Measurements from ENCODE around the gene TMEM138.
"Not testable (repeated sequence)": the region's sequence is repeated elsewhere in the genome, so short reads cannot be mapped to it uniquely, and the experiment has no call there.

The TMEM138 gene

DNA sequence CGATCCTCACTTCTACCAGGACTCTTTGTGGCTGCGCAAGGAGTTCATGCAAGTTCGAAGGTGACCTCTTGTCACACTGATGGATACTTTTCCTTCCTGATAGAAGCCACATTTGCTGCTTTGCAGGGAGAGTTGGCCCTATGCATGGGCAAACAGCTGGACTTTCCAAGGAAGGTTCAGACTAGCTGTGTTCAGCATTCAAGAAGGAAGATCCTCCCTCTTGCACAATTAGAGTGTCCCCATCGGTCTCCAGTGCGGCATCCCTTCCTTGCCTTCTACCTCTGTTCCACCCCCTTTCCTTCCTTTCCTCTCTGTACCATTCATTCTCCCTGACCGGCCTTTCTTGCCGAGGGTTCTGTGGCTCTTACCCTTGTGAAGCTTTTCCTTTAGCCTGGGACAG, 6.5 kb downstream of the TMEM138 start:
- DNase-seq, result no peak

DNA sequence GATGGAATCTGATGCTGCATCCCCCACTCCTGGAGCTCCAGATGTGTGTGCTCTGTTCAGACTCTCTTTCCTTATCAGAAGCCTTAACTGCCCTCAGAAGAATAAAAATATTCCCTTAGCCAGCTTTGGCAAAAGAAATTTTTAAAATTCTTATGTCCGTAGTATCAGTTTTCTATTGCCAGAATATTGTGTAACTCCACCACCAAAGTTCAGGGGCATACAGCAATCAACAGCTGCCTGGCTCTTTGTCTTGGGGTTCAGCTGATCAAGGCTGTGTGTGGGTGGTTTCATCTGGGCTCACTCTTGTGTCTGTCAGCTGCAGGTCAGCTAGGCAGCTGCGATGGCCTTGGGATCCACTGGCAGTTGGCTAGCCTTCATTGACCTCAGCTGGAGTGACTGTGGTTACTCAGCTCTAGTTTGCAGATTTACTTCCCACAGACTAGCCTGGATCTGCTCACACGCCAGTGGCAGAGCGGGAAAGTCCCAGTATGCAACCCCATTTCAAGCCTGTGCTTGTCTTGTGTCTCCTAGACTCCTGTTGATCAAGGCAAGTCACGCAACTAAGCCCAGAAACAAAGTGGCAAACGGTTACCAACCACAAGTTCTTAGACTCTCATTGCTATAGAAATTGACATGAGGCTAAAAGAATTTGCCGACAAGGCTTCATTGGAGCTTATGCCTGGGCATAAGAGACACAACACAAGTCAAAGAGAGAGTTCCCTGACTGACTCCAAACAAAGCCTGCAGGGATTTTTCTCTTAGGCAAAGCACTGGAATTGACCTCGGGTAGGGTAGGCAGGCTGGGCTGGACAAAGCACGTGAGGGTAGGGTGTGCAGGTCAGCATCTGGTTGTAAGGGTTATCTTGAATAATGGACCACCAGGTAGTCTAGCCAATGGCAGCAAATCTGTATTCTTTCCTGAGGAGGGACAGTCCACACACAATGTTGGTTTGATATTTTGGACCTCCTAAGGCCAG, 7.5 kb downstream of the TMEM138 start:
- DNase-seq, result no peak

DNA sequence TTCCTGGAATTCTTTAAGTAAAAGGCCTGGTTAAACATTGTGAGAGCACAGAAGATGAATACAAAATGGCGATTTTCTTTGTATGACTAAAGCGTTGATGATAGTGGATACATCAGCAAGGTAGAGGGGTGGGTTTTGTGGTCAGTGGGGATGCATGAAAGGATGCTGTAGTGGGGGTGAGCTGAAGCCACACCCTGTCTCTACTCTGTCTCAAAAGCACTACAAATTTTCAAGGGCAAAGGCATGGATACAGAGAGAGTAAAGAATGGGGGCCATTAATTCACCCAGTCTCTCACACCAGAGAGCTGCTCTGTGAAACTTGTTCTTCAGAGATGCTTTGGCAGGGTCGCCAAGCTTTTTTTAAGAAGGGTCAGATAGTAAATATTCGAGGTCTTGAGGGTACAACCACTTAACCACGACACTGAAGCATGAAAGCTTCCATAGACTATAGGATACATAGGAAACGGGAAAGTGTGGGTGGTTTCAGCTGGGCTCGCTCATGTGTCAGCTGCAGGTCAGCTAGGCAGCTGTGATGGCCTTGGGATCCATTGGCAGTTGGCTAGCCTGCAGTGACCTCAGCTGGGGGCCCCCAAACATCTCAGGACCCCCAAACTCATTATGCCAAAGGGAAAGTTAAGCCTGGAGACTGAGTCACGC, 8.3 kb downstream of the TMEM138 start:
- no peak for DNase-seq

DNA sequence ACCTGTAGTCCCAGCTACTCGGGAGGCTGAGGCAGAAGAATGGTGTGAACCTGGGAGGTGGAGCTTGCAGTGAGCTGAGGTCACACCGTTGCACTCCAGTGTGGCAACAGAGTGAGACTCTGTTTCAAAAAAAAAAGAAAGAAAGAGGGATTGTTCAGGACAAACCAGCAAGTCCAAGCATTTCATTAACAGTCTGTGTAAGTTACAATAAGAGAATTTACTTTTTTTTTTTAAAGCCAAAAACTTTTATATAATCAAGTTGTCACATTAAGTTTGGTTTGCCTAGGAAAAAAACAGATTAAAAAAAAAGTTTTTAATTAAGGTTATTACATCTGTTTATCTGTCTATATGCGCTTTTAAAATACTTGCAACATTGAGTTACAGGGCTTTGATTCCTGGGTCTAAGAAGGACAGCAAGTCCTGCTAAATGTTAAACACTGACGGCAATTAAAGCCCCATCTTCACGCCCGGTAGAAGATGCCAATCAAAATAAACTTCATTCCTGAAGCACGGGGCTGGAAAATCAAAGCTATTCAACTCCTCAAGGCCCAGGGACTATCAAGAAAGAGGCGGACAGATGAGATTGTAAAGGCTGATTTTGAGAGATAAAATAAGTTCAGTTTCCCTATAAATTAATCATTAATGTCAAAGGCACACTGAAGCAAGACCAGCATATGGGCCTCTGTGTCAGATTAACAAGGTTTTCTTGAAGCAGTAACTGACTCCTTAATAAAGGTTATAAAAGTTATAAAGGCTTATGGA, 10.7 kb downstream of the TMEM138 start:
- no peak for DNase-seq

DNA sequence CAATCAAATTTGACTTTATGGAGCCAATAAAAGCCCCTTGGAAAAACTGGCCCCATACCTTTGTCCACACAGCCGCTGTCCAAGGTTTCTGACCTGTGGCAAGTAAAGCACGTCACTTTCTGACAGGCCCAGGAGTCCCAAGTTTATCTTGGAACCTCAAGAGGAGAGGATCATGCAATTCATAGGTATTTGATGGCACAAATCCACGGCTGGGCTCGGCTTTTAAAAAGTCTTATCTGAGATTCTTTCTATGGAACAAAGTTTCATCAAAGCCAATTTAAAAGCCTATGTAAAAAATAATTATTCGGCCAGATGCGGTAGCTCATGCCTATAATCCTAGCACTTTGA, 13.6 kb downstream of the TMEM138 start:
- DNase-seq, result no peak

DNA sequence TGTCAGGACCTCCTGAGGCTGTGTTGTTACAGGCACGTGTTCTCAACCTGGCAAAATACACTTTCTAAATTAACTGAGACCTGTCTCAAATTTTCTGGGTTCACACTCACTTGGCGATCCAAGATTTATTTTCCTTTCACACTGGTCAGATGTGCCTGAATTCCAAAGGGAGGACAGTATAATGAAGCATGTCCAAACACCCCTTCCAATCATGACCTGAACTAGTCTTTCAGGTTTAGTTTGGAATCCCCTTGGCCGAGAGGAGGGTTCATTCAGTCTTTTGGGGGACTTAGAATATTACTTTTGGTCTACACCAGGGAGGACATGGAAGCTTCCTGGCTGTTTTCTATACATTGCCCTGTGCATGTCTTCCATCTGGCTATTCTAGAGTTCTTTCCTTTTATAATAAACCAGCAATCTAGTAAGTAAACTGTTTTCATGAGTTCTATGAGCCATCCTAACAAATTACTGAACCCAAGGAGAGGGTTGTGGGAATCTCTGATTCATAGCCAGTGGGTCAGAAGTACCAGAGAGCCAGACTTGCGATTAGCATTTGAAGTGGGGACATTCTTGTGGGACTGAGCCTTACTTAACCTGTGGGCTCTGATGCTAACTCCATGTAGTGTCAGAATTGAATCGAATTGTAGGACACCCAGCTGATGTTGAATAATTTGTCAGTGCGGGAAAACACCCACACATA, 15.4 kb downstream of the TMEM138 start:
- no peak for DNase-seq

DNA sequence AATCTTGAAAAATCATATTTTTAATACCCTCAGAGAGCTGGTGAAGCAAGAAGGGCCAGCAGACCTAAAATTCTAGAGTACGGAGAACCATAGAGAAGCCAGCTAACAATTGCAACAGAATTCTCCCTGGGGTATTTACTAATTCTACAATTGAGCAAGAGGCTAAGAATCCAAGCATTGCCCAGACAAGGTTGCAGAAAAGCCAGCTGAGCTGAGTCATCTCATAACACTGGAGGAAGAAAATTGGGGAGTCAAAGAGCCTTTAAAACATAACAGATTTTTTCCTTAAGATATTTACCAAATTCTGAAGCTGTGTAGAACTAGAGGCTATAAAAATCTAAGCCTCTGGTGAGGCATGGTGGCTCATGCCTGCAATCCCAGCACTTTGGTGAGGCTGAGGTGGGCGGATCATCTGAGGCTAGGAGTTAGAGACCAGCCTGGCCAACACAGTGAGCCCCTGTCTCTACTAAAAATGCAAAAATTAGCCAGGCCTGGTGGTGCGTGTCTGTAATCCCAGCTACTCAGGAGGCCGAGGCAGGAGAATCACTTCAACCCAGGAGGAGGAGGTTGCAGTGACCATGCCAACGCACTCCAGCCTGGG, 16.6 kb downstream of the TMEM138 start:
- no peak for DNase-seq

DNA sequence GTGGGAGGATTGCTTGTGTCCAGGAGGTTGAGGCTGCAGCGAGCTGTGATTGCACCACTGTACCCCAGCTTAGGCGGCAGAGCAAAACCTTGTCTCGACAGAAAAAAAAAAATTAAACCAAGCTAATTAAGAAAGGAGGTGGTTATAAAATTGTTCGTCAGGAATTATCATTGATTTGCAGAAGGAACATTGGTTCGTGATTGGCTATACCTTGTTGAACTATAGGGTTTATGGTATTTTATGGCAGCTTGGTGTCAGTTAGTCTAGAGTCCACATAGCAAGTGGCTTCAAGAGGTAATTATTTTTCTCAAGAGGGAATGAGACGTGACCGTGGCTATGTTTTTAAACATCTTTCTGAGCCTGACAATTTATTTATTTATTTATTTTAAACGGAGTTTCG, 18.7 kb downstream of the TMEM138 start:
- no peak for DNase-seq

DNA sequence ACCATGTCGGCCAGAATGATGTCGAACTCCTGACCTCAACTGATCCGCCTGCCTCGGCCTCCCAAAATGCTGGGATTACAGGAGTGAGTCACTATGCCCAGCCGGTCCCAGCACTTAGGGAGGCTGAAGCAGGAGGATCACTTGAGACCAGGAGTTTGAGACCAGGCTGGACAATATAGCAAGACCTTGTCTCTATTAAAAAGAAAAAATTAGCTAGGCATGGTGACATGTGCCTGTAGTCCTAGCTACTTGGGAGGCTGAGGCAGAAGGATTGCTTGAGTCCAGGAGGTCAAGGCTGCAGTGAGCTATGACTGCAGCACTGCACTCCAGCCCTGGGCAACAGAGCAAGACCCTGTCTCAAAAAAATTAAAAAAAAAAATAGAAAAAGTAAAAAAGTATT, 21.7 kb downstream of the TMEM138 start:
- DNase-seq, result not testable (repeated sequence)

DNA sequence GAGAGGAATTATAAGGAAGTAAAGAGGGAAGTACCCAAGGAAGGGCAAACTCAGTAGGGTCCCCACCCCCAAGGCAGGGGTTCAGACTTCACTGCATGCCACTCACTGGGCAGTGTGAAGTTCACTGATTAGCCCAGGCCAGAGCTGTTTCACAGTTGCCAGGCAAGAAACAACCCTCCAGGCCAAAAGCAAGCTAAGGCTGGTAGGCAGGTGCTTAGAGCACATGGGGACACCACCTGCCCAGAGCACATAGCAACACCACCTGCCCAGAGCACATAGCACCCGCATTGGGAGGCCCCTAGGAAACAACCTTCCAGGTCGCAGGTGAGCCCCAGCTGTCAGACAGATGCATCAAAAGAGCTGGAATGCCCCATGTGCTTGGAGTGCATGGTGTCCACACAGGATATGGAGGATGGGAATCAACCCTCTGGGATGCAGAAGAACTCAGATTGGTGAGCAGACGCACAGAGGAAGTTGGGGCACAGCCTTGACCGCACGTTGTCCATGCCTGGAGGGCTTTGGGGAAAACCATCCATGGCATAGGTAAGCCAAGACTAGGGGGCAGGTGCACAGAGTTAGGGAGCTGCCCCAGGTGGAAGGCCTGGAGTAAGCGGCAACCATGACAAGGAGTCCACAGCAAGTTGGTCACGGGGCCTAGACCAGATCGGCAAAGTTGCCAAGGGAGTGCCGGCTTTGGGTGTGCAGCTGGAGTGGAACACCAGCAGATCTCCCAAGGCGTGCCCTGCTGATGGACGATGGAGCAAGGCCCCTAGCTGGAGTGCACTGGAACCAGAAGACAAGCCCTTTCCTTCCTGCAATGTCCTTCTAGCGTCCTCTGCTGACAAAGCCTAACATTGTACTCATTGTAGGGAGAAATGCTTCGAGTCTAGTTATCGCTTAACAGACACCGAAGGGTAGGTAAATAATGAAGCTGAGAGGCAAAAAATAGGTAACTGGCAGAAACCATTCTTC, 22.4 kb downstream of the TMEM138 start:
- no peak for DNase-seq

DNA sequence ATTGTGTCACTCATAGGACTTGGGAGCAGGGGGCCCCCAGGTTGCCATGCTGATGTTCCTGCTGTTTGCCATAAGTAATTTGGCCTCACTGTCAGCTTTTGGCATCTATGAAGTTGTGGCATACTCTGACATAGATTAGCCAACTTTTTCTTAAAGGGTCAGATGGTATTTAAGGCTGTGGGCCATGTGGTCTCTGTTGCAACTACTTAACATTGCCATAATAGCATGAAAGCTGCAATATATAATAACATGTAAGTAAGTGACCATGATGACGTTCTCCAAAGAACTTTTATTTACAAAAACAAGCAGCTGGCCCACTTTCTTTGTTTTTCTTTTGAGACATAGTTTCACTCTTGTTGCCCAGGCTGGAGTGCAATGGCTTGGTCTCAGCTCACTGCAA, 28.0 kb downstream of the TMEM138 start:
- DNase-seq, result no peak

DNA sequence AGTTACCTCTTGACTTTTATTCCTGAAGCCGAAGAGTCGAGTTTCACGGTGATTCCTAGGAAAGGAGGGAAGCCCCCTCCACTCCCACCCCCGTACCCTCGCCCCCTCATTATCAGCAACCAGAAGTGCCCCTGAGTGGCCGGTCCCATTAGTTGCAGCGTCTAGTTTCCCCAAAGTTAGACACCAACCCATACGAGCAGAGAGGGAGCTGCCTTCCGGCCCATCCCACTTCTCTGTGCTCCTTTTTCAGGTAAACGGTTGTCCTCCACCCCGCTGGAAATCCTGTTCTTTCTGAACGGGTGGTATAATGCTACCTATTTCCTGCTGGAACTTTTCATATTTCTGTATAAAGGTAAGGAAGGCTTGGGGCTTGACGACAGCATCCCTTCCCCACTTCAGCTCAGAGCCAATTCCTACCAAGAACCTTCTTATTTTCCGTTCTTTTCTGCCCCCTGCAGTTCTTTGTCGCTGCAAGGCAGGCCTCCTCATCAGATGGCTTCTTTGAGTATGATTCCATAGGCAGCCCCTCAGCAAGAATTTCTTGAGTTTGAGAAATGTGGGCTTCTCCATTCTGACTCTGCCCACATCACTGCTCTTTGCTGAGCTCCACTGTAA, 30.9 kb downstream of the TMEM138 start:
- no peak for DNase-seq

DNA sequence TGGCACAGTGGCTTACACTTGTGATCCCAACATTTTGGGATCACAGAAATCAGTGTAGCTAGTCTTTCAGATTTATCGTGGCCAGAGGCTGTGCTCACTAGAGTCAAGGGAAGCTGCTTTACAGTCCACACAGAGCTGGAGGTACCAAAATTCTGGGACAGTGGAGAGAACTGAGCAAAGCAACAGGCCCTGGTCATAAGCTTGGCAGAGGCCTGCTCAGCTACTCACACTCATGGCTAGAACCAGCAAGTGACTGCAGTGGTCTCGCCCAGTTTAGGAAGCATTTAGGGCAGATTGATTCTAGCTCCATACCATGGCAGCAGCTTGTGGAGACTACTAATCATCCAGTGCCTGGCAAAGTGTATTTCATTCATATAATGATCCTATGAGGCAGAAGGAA, 39.0 kb downstream of the TMEM138 start:
- DNase-seq, result no peak

DNA sequence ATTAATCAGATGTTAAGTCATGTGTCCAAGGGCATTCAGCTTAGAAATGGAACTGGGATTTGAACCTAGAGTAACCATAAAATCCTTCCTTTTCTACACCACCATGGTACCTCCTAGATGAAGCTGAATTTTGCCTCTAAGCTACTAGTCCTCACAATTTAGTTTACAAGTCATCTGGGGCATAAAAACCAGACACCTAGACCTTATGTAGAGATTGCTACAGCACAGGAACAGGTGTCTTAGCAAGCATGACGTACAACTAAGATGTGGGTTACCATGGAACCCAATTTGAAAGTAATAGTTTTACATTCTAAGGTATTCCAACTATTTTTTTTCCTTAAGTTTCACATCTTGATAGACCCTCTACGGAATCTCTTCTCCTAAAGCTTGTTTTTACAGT, 39.4 kb downstream of the TMEM138 start:
- DNase-seq, result no peak

DNA sequence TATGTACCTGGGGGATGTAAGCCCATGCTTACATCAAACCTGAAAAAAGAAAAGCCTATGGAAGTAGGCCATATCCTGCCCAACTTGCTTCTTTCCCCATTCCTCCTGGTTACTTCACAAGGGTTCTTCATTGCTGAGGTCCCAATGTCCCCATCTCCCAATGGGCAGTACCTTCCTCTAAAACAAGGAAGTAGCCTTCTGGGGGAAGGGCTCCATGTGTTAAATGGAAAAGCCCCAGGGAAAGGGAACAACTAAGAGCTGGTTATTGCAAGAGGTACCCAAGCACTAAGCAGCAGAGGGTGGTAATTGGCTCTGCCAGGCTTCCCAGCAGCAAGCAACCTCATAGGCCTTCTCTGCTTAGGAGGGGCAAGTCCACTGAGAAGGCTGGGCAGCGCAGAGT, 41.5 kb downstream of the TMEM138 start:
- DNase-seq, result no peak

DNA sequence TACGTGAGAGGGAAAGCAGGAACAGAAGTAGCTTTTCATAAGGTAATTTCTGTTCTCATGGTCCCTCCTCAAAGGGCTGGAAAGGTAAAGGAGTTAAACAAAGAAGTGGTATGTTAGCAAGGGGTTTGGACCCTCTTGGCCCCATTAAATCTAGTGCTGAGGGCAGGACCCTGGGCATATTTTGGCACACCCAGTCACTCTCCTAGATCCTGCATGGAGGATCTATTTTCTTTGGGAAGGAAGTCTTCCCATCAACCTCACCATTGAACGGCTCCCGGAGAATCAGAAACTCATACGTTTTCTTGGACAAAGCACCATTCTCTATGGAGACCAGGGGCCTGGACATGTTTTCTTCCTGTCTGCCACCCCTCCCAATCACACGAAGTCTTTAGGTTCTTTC, 41.9 kb downstream of the TMEM138 start:
- DNase-seq, result no peak

DNA sequence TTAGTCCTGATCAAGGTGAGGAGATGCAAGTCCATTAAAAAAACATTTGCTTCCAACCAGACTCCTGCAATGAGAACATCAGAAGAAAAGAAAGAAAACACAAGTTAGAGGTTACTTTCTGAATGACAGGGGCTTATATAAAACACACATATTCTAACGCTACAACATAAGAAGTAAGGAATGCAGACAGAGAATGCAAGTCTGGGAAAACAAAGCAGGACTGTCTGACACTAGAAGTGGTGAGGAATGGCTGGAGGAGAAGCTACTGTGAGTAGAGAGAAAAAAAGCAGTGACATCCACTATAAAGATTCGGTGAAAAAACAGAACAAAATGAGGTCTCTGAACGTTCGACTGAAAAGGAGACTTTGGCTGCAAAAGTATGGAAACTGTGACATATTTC, 42.5 kb downstream of the TMEM138 start:
- no peak for DNase-seq

DNA sequence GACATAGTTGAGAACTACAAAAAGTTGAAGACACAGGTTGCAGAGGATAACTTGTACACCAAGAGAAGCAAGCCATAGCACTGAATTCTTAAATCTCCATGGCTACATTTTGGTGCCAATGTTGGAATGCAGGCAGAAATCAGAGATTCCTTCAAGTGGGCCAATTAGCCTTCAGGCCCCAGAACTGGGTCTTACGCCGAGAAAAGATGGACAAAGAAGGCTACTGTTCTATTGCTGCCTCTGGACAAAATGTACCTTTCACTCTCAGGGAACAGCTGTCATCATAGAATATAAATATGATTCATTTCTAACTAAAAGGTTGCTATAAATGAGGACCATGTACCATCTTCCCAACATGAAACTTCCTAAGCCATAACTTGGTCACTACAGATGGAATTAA, 43.9 kb downstream of the TMEM138 start:
- no peak for DNase-seq

DNA sequence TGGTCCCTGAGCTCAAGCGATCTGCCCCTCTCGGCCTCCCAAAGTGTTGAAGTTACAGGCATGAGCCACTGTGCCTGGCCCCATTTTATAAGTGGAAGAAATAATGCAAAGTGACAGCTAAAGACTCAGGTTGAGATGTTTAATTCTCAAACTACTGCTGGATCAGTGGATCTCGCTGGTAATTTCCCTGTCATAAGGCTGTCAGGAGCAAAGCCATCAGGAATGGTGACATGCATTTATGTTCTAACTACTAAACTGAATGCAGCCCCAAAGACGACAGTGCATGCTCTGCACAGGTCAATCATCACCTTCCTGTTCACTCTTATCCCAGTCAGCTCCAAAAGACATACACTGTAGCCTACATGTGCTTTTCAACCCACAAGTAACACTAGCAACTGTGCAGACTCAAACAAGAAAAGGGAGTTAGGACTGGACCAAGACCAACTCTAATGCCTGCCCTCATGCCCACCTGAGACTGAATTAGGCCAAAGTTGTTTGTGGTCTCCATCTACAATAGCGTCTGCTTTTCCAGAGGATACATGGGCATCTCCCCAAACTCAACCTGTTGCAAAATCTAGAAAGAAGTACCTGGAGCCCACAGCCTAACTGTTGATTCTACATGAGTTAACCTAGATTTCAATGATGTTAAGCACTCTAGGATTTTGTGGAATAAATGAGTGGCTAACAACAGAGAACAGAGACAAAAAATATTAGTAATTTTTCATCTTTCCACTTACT, 45.0 kb downstream of the TMEM138 start:
- no peak for DNase-seq

DNA sequence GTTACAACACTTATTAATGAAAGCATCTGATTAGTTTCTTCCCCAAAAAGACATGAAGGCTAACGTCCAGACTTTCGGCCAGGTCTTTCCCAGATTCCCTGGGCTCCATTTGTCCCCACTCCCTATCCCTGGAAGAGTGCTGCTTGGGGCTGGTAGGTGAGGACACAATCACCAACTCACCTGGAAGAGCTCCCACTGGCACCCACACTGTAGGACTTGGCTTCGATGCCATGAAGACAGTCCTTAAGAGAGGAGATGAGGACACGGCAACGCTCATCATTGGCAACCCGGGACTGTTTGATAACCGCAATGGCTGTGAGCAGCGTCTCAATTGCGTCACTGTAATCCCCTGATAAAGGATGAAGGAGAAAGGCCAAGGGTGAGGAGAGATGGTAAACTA, 49.4 kb downstream of the TMEM138 start:
- no peak for DNase-seq
